ENCODE data around the gene CSTB.
A peak's percentile ranks its signal among the peaks of the same experiment; 100 is the strongest.

Gene CSTB

GRCh38 chr21:43790010-43790524, 14.0 kb upstream of the CSTB start:
- DNase-seq (ENCODE audit: low spot score): no peak

- DNase-seq (ENCODE audit: low spot score): peak; percentile 99
Measured at GRCh38 chr21:43789276-43790009, 13.3 kb upstream of the CSTB start, which contains the start of gene RRP1. TSS of gene RRP1 (plus strand) at chr21:43789577. CDS start at chr21:43789630, 53 bp downstream.

DNA sequence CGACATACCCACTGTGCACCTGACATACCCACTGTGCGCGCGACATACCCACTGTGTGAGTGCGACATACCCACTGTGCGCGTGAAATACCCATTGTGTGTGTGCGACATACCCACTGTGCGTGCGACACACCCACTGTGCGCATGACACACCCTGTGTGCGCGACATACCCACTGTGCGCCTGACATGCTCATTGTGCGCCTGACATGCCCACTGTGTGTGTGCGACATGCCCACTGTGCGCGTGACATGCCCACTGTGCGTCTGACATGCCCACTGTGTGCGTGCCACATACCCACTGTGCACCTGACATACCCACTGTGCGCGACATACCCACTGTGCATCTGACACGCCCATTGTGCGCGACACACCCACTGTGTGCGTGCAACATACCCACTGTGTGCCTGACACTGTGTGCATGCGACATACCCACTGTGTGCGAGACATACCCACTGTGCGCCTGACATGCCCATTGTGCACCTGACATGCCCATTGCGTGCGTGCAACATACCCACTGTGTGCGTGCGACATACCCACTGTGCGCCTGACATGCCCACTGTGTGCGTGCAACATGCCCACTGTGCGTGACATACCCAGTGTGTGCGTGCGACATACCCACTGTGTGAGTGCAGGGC, 10.8 kb upstream of the CSTB start:
- no peak for DNase-seq (ENCODE audit: low spot score)

GRCh38 chr21:43786300-43786806, 10.2 kb upstream of the CSTB start:
- no peak for DNase-seq (ENCODE audit: low spot score)

DNA sequence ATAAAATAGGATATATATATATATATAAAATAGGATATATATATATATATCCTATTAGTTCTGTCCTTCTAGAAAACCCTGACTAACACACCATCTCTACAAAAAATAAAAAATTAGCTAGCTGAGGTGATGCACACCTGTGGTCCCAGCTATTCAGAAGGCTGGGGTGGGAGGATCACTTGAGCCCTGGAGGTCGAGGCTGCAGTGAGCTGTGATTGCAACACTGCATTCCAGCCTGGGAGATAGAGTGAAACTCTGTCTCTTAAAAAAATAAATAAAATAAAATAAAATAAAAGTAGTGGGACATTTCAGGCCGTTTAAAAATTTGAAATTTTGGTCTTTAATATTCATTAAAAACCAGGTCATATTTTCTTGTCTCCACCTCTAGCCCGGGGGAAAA, 9.0 kb upstream of the CSTB start:
- DNase-seq (ENCODE audit: low spot score): no peak

GRCh38 chr21:43783098-43783700, 7.1 kb upstream of the CSTB start:
- DNase-seq (ENCODE audit: low spot score): no peak

GRCh38 chr21:43782431-43783097, 6.5 kb upstream of the CSTB start:
- DNase-seq (ENCODE audit: low spot score): no peak

GRCh38 chr21:43781846-43782245, 5.7 kb upstream of the CSTB start:
- DNase-seq (ENCODE audit: low spot score): no peak

DNA sequence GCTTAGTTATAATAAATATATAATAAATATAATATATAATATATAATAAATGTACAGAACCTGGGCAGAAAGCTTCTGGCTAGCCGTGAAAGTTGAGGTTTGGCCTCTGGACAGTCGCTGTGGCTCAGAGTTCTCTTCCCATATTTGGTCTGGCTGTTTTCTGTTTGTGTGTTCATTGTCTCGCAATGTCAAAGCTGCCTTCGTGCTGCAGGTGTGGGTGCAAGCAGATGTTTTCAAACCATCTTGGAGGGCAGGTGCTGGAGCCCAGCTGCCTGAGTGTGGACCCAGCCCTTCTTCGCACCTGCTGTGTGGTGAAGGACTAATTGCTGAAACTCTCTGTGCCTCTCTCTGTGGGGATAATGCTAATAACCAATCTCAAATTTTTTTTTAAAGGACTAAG, 3.6 kb upstream of the CSTB start:
- DNase-seq (ENCODE audit: low spot score): no peak

DNA sequence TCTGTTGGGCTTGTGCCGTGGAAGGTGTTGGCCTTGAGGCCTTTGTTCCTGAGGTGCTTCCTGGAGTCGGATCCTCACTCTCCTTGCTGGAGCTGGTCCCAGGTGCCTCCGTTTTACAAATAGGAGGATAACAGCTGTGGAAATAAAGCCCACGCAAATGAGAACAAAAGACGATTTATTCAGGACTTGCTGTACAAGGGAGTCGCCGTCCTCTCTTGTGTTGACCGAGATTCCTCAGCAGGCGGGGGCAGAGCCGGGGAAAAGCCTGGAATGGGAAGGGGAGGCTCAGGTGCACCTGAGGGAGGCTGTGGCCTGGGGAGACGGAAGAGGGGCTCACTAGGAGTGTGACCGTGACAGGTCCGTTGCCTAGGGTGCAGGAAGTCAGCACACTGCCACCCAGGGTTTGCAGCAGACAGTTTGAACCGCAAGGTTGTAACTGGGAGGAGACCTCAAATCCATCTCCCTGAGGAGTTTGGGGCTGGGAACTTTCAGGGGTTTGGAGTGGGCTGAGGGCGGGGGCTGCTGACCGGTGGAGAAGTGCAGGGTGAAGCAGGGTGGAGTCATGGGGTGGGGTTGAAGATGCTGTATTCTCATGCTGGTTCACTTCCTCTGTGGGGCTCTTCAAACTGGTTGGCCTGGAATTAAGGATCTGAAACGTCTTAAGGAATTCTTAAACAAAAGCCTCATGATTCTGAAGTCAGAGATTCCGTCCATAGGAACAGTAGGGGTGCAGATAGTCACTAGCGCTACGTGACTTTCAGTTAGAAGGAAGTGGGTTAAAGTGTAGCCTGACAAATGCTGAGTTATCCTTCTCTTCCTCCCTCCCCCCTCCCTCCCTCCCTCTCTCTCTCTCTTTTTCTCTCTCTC, 2.6 kb upstream of the CSTB start:
- DNase-seq (ENCODE audit: low spot score): no peak

DNA sequence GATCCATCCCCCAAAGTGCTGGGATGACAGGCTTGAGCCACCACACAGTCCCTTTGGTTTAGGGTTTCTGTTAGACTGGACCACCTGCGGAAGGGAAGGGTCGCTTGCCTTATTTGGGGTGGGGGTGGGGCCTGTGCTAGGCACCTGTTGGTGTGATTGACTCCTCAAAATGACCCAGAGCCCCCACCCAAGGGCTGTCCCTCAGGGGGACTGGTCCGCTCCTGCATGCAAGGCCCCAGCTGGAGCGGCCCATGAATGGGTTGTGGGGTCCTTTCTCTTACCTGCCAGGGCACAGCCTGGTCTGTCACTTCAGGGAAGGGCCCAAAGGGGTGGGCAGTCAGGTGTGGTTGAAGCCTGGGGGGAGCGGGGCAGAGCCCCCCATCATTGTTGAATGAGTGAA, 1.8 kb upstream of the CSTB start:
- no peak for DNase-seq (ENCODE audit: low spot score)

DNA sequence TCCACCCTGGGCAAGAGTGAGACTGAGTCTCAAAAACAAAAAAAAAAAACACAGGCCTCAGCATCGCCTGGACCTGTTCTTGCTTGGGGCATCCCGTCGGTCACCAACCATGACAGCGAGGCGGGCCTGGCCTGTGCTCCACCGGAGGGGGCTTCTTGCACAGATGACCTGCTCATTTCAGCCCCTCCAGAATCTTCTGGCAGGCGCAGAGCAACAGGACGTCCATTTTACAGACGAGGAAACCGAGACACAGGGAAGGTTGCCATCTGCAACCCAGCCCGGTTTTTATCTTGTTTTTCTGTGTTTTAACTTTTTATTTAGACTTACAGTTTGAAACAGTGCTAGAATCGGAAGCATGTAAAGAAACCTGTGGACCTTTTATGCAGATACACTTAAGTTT, 918 bp downstream of the CSTB start:
- DNase-seq (ENCODE audit: low spot score): no peak

- DNase-seq (ENCODE audit: low spot score): no peak
Measured at GRCh38 chr21:43774163-43774562, 1.9 kb downstream of the CSTB start.

- DNase-seq (ENCODE audit: low spot score): no peak
Measured at GRCh38 chr21:43772425-43772821, 3.7 kb downstream of the CSTB start.

DNA sequence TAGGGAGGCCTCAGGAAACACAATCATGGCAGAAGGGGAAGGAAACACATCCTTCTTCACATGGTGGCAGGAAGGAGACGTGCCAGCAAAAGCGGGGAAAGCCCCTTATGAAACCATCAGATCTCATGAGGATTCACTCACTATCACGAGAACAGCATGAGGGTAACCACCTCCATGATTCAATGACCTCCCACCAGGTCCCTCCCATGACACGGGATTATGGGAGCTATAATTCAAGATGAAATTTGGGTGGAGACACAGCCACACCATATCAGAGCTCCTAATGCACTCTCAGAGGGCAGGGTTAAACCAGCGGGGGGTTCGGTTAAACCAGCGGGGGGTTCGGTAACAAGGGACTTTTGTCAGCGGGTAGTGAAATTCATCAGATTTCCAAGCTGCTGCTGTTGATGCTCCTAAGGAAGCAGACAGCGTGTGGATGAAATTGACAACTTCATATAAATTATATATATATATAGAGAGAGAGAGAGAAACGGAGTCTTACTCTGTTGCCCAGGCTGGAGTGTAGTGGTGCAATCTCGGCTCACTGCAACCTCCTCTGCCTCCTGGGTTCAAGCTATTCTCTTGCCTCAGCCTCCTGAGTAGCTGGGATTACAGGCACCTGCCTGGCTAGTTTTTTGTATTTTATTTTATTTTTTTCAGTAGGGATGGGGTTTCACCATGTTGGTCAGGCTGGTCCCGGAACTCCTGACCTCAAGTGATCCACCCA, 4.2 kb downstream of the CSTB start:
- no peak for DNase-seq (ENCODE audit: low spot score)

DNA sequence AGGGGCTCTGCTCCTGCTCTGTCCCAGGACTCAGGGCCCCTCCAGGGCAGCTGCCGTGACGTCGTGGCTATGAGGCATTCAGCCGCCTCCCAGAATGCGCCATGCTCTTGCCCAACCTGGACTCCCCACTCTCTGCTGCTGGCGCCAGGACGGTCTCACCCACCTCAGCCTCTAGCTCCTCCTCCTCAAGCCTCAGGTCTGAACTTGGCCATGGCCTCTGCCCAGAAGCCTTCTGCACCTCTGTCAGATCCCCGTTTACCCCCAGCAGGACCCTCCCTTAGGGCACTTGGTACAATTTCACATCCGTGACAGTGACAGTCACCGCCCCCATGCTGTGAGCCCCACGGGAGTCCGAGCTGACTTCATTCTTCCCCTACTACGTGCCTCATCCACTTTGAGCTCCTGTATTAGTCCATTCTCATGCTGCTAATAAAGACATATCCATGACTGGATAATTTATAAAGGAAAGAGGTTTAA, 4.9 kb downstream of the CSTB start:
- no peak for DNase-seq (ENCODE audit: low spot score)

DNA sequence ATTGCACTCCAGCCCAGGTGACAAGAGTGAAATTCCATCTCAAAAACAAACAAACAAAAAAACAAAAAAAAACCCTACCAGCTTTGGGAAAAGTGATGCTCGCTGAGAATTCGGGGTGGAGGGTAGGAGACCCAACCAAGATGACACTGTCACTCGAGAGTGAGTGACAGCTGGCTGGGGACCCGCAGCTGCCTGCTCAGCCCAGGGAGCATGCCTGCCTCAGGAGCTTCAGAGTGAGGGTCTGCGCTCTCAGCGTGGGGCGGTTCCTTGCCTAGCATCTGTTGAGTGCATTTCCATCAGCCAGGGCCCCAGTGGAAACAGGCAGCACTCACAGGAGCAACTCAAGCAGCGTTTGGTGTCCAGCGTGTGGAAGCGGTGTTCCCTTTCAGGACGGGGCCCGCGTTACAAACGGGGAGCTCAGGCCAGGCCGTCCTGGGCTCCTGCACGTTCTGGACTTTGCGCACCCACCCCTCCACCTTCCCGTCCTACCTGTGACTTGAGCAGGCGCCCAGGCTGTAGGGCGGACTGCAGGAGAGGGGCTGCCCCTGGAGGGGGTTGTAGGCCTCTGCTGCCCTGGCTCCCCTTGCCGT, 5.9 kb downstream of the CSTB start:
- no peak for DNase-seq (ENCODE audit: low spot score)

DNA sequence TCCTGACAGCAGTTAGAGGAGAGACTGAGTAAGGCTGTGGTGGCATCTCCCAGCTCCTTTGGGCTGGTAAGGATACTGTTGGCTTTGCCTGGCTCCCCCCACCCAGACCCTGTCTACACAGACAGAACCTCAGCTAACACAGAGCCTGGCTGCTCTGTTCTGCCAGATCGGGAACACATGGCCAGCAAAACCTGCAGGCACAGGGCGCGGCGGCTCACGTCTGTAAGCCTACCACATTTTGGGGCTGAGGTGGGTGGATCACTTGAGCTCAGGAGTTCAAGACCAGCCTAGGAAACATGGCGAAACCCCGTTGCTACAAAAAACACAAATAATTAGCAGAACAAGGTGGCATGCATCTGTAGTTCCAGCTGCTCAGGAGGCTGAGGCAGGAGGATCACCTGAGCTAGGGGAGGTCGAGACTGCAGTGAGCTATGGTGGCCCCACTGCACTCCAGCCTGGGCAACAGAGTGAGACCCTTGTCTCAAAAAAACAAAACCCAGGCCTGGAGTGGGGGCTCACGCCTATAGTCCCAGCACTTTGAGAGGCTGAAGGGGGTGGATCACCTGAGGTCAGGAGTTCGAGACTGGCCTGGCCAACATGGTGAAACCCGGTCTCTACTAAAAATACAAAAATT, 6.7 kb downstream of the CSTB start:
- DNase-seq (ENCODE audit: low spot score): no peak

- DNase-seq (ENCODE audit: low spot score): no peak
Measured at GRCh38 chr21:43768868-43769167, 7.3 kb downstream of the CSTB start.
